ENCODE data around the gene TUBGCP2.
"Not testable (repeated sequence)": the region's sequence is repeated elsewhere in the genome, so short reads cannot be mapped to it uniquely, and the experiment has no call there.

Gene TUBGCP2

GRCh38 chr10:133247681-133248333 is 60.9 kb downstream of the TUBGCP2 start:
- no peak for DNase-seq (ENCODE audit: low read depth in 2 of 2)

DNA sequence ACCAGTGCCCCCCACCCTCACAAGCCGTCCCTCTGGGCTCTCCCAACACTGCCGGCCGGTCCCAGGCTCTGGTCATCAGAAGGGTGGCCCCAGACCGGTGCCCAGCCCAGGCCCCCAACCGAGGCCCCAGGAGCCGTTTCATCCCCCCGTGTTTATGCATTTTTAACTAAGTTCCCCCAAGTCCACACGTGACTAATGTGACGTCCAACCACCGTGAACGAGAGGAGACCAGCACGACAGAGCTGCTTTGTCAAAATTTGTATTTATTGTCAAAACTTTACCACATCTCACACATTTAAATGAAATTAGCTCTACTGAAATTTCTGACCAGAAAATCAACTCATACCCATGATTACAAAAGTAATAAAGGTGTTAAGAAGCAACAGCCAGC is 62.4 kb downstream of the TUBGCP2 start:
- DNase-seq (ENCODE audit: low read depth in 2 of 2), result no peak

DNA sequence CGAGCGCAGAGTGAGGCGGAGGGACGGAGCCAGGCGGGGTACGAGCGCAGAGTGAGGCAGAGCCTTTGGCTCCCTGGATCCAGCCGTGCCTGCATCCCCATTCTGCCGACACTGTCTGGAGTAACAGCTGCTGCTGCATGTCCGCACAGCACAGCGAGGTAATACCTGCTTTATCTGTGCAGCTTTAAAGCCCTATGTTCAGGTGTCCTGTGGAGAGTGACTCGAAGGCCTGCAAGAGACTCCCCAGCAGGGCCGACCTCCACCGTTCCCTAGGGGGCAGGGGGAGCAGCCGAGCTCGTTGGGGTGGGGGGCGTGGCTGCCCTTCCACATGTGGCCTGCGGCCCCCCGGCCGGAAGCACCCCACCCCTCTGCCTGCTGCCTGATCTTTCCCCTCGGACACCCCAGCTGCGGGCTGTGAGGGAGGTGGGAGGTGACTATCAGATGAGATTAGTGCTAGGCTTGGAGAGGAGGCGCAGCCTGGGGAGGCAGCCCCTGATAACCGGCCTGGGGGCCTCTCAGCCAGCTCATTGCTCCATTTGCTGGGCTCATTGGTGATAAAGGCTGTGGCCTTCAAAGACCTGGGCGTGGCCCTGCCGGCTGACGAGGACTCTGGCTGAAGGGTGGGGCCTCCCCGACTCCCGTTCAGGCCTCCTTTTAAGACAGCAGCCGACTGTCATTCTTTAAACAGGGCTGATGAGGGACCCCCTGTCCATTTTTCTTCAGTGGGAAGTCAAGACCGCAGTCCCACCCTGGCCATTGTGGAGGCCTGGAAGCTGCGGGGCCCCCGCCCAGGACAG is 63.0 kb downstream of the TUBGCP2 start:
- DNase-seq (ENCODE audit: low read depth in 2 of 2), result no peak

- no peak for DNase-seq (ENCODE audit: low read depth in 2 of 2)
Measured at GRCh38 chr10:133243593-133243992, 65.1 kb downstream of the TUBGCP2 start.

DNA sequence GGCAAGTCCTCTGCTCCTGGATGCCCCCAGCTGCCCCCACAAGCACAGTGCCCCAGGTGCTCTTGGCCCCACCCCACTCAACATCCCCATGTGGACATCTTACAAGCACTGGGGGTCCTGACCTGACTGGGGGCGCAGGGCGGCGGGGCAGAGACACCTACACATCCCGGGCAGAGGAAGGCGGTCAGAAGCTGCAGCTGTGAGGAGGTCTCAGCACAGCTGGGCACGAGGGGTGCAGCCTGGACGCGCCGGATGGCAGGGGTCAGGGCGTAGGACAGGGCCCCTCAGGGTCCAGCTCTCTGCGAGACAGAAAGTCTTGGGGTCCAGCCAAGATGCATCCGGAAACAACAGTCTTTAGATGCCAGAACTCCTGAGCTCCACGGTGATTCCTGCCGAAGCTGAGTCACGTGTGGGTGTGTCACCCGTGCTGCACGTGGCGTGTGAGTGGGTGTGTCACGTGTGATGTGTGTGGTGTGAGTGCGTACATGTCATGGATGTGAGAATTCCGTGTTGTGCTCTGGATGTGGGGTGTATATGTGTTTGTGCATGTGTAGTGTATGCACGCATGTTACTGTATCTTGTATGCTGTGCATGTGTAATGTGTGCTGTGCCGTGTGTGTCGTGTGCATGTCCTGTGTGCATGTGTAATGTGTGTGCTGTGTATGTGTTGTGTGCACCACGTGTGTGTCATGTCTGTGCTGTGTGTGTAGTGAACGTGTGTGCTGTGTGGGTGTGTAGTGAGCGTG is 65.9 kb downstream of the TUBGCP2 start:
- DNase-seq (ENCODE audit: low read depth in 2 of 2), result no peak

- DNase-seq (ENCODE audit: low read depth in 2 of 2), result no peak
Measured at GRCh38 chr10:133241501-133242205, 67.0 kb downstream of the TUBGCP2 start.

DNA sequence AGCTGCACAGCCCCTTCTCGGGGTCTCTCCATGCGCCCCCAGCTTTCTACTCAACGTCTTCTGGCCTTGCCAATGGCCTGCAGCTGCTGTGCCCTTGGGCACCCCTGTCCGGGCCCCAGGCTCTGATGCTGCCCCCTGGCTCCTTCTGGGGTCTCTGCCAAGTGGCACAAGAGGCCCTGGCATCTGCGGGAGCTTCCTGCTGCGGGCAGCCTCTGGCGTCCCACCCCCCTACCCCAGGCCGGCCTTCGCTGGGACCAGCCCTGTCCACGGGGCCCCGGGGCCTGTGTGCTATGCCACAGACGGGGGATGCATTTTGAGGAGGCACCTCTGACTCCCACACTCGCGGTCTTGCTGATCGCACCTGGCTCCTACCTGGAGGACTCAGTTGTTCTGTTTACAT is 68.7 kb downstream of the TUBGCP2 start:
- no peak for DNase-seq (ENCODE audit: low read depth in 2 of 2)

DNA sequence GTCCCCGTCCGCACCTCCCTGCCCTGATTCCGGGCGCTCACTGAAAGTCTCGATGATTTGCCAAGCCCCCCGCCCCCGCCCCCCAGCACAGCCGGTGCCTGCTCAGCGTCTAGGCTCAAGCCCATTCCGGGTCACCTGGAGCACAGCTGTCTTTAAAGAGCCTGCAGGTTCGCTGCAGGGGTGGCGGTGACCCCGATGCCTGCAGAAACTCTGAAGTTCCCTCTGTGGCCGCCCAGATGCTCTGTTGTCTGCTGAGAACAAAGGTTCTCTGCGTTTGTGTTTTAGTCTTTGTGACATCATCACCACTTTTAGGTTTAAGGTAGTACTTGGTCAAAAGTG is 70.2 kb downstream of the TUBGCP2 start:
- no peak for DNase-seq (ENCODE audit: low read depth in 2 of 2)

DNA sequence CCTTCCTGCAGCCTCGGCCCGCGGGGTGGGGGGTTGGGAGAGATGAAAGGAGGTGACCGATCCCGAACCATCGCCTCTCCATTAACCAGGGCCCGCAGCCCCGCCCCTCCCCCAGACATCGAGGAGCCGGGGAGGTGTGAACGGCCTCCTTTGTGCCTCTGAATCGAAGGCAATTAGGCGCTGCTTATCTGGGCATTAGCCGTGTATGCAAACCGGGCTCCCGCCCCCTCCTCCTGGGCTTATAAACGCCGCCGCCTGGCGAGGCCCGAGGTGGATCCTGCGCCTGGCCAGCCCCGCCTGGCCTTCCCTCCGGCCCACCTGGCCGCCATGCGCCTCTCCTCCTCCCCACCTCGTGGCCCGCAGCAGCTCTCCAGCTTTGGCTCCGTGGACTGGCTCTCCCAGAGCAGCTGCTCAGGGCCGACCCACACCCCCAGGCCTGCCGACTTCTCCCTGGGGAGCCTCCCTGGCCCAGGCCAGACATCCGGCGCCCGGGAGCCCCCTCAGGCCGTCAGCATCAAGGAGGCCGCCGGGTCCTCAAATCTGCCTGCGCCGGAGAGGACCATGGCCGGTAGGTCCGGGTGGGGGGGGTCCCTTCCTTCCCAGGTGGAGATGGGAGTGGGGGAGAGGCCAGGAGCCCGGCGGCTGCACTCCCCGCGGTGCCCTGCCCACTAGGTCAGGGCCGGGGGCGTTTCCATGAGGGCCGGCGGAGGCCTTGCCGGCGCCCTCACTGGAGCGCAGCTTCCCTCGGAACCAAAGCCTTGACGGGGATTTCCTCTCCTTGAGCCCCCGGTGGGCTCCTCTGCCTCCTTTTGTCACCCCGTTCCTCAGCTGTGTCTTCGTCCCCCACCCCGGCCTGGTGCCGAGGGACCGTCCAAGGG is 70.8 kb downstream of the TUBGCP2 start, which contains the start of gene VENTX:
TSS of gene VENTX (plus strand) at position 268 of the 878 bp plus-strand sequence. CDS start at position 328, 60 bp downstream.
- no peak for DNase-seq (ENCODE audit: low read depth in 2 of 2)

GRCh38 chr10:133237241-133237587 is 71.5 kb downstream of the TUBGCP2 start:
- DNase-seq (ENCODE audit: low read depth in 2 of 2), result no peak

- no peak for DNase-seq (ENCODE audit: low read depth in 2 of 2)
Measured at GRCh38 chr10:133236401-133237240, 72.1 kb downstream of the TUBGCP2 start.

- DNase-seq (ENCODE audit: low read depth in 2 of 2), result no peak
Measured at GRCh38 chr10:133235932-133236331, 72.7 kb downstream of the TUBGCP2 start.

GRCh38 chr10:133235265-133235855 is 73.3 kb downstream of the TUBGCP2 start:
- no peak for DNase-seq (ENCODE audit: low read depth in 2 of 2)

GRCh38 chr10:133234796-133235195 is 73.9 kb downstream of the TUBGCP2 start:
- not testable (repeated sequence) for DNase-seq (ENCODE audit: low read depth in 2 of 2)

DNA sequence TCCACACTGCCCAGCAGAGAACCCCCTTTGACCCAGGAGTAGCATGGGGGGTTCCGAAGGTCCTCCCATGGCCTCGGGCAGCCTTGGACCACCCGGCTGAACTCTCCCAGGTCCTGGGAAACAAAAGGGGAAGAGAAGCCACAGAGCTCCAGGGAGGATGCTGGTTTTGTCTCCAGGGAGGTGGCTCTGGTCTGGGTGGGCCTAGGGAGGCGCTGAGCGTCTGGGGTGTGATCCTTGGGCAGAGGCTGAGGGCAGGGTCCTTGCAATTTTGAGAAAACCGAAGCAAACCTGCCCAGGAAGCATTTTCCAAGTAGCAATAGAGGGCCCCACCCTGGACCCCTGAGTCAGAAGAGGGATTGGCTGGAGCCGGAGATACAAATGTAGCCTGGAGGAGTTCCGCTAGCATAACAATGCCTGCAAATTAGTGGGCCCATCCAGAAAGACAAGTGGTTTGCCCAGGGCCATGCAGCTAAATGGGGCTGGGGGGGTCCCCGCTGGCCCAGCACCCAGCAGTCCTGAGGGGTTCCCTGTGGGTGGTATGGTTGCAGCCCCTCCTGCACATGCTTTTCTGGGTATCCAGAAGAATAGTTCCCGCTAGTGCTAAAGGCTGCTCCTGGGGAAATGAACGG is 76.6 kb downstream of the TUBGCP2 start:
- DNase-seq (ENCODE audit: low read depth in 2 of 2), result no peak

- no peak for DNase-seq (ENCODE audit: low read depth in 2 of 2)
Measured at GRCh38 chr10:133231244-133231945, 77.3 kb downstream of the TUBGCP2 start.

DNA sequence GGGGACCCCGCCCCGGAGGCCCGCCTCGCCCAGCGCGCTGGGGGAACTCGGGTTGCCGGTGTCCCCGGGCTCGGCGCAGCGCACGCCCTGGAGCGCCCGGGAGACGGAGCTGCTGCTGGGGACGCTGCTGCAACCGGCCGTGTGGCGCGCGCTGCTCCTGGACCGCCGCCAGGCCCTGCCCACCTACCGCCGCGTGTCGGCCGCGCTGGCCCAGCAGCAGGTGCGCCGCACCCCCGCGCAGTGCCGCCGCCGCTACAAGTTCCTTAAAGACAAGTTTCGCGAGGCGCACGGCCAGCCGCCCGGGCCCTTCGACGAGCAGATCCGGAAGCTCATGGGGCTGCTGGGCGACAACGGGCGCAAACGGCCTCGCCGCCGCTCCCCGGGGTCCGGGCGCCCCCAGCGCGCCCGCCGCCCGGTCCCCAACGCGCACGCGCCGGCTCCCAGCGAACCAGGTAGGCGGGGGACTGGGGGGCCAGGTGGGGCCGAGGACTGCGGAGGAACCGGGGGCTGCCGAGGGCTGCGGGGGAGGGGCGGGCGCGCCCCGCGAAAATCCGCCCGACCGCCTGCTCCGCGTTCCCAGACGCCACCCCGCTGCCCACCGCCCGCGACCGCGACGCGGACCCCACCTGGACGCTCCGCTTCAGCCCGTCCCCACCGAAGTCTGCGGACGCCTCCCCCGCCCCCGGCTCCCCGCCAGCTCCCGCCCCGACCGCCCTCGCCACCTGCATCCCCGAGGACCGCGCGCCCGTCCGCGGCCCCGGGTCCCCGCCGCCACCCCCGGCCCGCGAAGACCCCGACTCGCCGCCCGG is 78.1 kb downstream of the TUBGCP2 start:
- DNase-seq (ENCODE audit: low read depth in 2 of 2), result no peak

- no peak for DNase-seq (ENCODE audit: low read depth in 2 of 2)
Measured at GRCh38 chr10:133230044-133230361, 78.7 kb downstream of the TUBGCP2 start, which contains the start of gene UTF1. Gene UTF1 (plus strand): TSS chr10:133230217. CDS start chr10:133230289, 72 bp downstream.
